HCT116 (cell line): ENCODE data around the gene TH. TPM values are rescaled to one million over a fixed set of nuclear protein-coding genes. Genes with fewer than 3 reads are reported as not detected.

Experiments
- ATAC-seq: fragments of 200-7000 bp; cut with Tn5 transposase; 2 replicates; pipeline ENCODE4 v1.9.1; 2020; ENCODE audit warnings: mild to moderate bottlenecking, moderate library complexity
- BruUV-seq: library from RNA; stranded (reverse); fragments of 400-500 nt; replicated peaks from 2 replicates; lab custom pipeline; 2021; lab: Mats Ljungman, UMichigan
- CTCF ChIA-PET: fragments of 300-600 bp; sonication (Branson Sonifier 250); formaldehyde crosslinking; loops from one replicate; lab custom pipeline; 2021; ENCODE audit warnings: antibody characterized with exemption; lab: Charles Lee
- POLR2A ChIA-PET: fragments of 300-600, 350-600 bp; sonication (Branson Sonifier 250); formaldehyde crosslinking; loops from one replicate; lab custom pipeline; 2021; ENCODE audit warnings: antibody characterized with exemption; lab: Charles Lee
- RAD21 ChIA-PET, 2 experiments: fragments of 300-600 bp; sonication (Branson Sonifier 250); formaldehyde crosslinking; loops; one replicate each; lab custom pipeline; 2023; ENCODE audit warnings: low total read pairs in 2 of 2; ENCODE audit not compliant: uncharacterized antibody in 2 of 2, unreplicated experiment in 2 of 2, low non-redundant PET in 1 of 2; lab: Charles Lee
- DNase-seq: peaks from one replicate; pipeline ENCODE4 v3.0.0-alpha.2; 2010; ENCODE audit warnings: low read depth, low spot score
- H2AFZ ChIP-seq: fragments of 200-600 bp; shearing (Covaris generic), sonication (generic); 2 replicates; pipeline ENCODE4 v1.6.1; 2017; ENCODE audit warnings: low read depth, mixed run types, mixed read lengths, antibody characterized with exemption, low read length; ENCODE audit not compliant: poor library complexity, severe bottlenecking
- H3K27ac ChIP-seq: 2 replicates; pipeline ENCODE4 v1.5.1; 2012; ENCODE audit warnings: low read depth, low read length
- H3K27me3 ChIP-seq: fragments of 200-600 bp; sonication (generic); 2 replicates; pipeline ENCODE4 v1.6.1; 2016; ENCODE audit warnings: mixed run types, low read length, mixed read lengths; ENCODE audit not compliant: insufficient read depth
- H3K36me3 ChIP-seq, 2 experiments: fragments of 200-500 bp in 1 of 2; fragments of 200-600 bp in 1 of 2; sonication (Bioruptor generic) in 1 of 2; sonication (generic) in 1 of 2; 2 replicates each; pipeline versions ENCODE4 v1.5.1 to v1.6.1; 2014 to 2016; ENCODE audit warnings: low read length in 2 of 2, inconsistent platforms in 1 of 2, mixed read lengths in 1 of 2, mixed run types in 1 of 2; ENCODE audit not compliant: insufficient read depth in 2 of 2, control insufficient read depth in 1 of 2
- H3K4me1 ChIP-seq, 2 experiments: fragments of 200-600 bp in 1 of 2; sonication (generic) in 1 of 2; 2 replicates each; pipeline versions ENCODE4 v1.5.1 to v1.6.1; 2012 to 2017; ENCODE audit warnings: low read length in 2 of 2, inconsistent platforms in 1 of 2, mild to moderate bottlenecking in 1 of 2, mixed read lengths in 1 of 2, mixed run types in 1 of 2, moderate library complexity in 1 of 2; ENCODE audit not compliant: insufficient read depth in 2 of 2, control insufficient read depth in 1 of 2
- H3K4me2 ChIP-seq: fragments of 200-600 bp; sonication (generic); 2 replicates; pipeline ENCODE4 v1.6.1; 2017; ENCODE audit warnings: mixed run types, low read length, mixed read lengths
- H3K4me3 ChIP-seq, 2 experiments: fragments of 200-600 bp in 1 of 2; sonication (generic) in 1 of 2; replicated peaks in 1 of 2; 2 replicates each; pipeline ENCODE4 v1.5.1; 2011 to 2016; ENCODE audit warnings: low read length in 2 of 2, control low read depth in 1 of 2, low read depth in 1 of 2, mild to moderate bottlenecking in 1 of 2, mixed read lengths in 1 of 2, mixed run types in 1 of 2
- H3K79me2 ChIP-seq: fragments of 200-600 bp; sonication (generic); 2 replicates; pipeline ENCODE4 v1.6.1; 2017; ENCODE audit warnings: mild to moderate bottlenecking, mixed run types, low read length, moderate library complexity, mixed read lengths; ENCODE audit not compliant: insufficient read depth
- H3K9ac ChIP-seq: fragments of 200-600 bp; sonication (generic); 2 replicates; pipeline ENCODE4 v1.6.1; 2016; ENCODE audit warnings: low read length, mixed read lengths
- H3K9me2 ChIP-seq: fragments of 200-600 bp; sonication (generic), shearing (Covaris generic); 2 replicates; pipeline ENCODE4 v1.6.1; 2017; ENCODE audit warnings: mixed run types, mild to moderate bottlenecking, moderate library complexity; ENCODE audit not compliant: insufficient read depth
- H3K9me3 ChIP-seq, 2 experiments: fragments of 200-500 bp in 1 of 2; fragments of 200-600 bp in 1 of 2; sonication (Bioruptor generic) in 1 of 2; sonication (generic) in 1 of 2; 2 replicates each; pipeline ENCODE4 v1.6.1; 2014 to 2017; ENCODE audit warnings: low read length in 2 of 2, mixed read lengths in 2 of 2, inconsistent platforms in 1 of 2, low read depth in 1 of 2, mild to moderate bottlenecking in 1 of 2, mixed run types in 1 of 2, moderate library complexity in 1 of 2; ENCODE audit not compliant: control insufficient read depth in 1 of 2, insufficient read depth in 1 of 2
- H4K20me1 ChIP-seq: fragments of 200-600 bp; sonication (generic), shearing (Covaris generic); 2 replicates; pipeline ENCODE4 v1.6.1; 2017; ENCODE audit warnings: mixed run types, mild to moderate bottlenecking, moderate library complexity; ENCODE audit not compliant: insufficient read depth
- ATF3 ChIP-seq: IDR thresholded peaks from 2 replicates; pipeline ENCODE4 v1.6.1; 2012
- CBX3 ChIP-seq: IDR thresholded peaks from 2 replicates; pipeline ENCODE4 v1.6.1; 2012; ENCODE audit warnings: low read depth
- CTCF ChIP-seq, 3 experiments: fragments of 200-600 bp in 1 of 3; sonication (generic) in 1 of 3; IDR thresholded peaks in 2 of 3; conservative IDR thresholded peaks in 1 of 3; 2 replicates each; pipeline ENCODE4 v1.5.1; 2012 to 2017; ENCODE audit warnings: low read depth in 2 of 3, low read length in 2 of 3, antibody characterized with exemption in 1 of 3, borderline replicate concordance in 1 of 3, control low read depth in 1 of 3, mild to moderate bottlenecking in 1 of 3, mixed read lengths in 1 of 3, mixed run types in 1 of 3, moderate library complexity in 1 of 3; ENCODE audit not compliant: insufficient read depth in 1 of 3
- EGR1 ChIP-seq: IDR thresholded peaks from 2 replicates; pipeline ENCODE4 v1.6.1; 2012; ENCODE audit warnings: low read depth
- ELF1 ChIP-seq: IDR thresholded peaks from 2 replicates; pipeline ENCODE4 v1.6.1; 2012; ENCODE audit warnings: low read depth, borderline replicate concordance
- EZH2 ChIP-seq: fragments of 200-600 bp; sonication (generic); IDR thresholded peaks from 2 replicates; pipeline ENCODE4 v1.6.1; 2017; ENCODE audit warnings: antibody characterized with exemption, mixed run types
- EZH2phosphoT487 ChIP-seq: fragments of 200-600 bp; IDR thresholded peaks from 2 replicates; pipeline ENCODE4 v1.6.1; 2018; ENCODE audit warnings: antibody characterized with exemption, borderline replicate concordance
- JUND ChIP-seq: IDR thresholded peaks from 2 replicates; pipeline ENCODE4 v1.6.1; 2012
- MAX ChIP-seq: IDR thresholded peaks from 2 replicates; pipeline ENCODE4 v1.6.1; 2012
- POLR2AphosphoS5 ChIP-seq: IDR thresholded peaks from 2 replicates; pipeline ENCODE4 v1.6.1; 2011; ENCODE audit warnings: mild to moderate bottlenecking, low read depth, low read length, moderate library complexity
- RAD21 ChIP-seq: IDR thresholded peaks from 2 replicates; pipeline ENCODE4 v1.6.1; 2012; ENCODE audit warnings: low read depth, mild to moderate bottlenecking
- SIN3A ChIP-seq: IDR thresholded peaks from 2 replicates; pipeline ENCODE4 v1.6.1; 2012; ENCODE audit warnings: low read depth
- SP1 ChIP-seq: IDR thresholded peaks from 2 replicates; pipeline ENCODE4 v1.6.1; 2012; ENCODE audit warnings: low read depth
- SRF ChIP-seq: IDR thresholded peaks from 2 replicates; pipeline ENCODE4 v1.6.1; 2012; ENCODE audit warnings: low read depth
- TCF7L2 ChIP-seq: IDR thresholded peaks from 2 replicates; pipeline ENCODE4 v1.7.0; 2011; ENCODE audit warnings: borderline replicate concordance, inconsistent platforms; ENCODE audit not compliant: insufficient read depth, insufficient read length; ENCODE audit errors: extremely low read depth
- YY1 ChIP-seq: IDR thresholded peaks from 2 replicates; pipeline ENCODE4 v1.6.1; 2011; ENCODE audit warnings: low read length, low read depth, moderate library complexity, mild to moderate bottlenecking; ENCODE audit not compliant: insufficient replicate concordance; ENCODE audit errors: extremely low read depth
- ZFX ChIP-seq: fragments of 450-650 bp; IDR thresholded peaks from 2 replicates; pipeline ENCODE4 v1.6.1; 2017
- intact Hi-C: fragments of 100-400 bp; cut with micrococcal nuclease; formaldehyde crosslinking; loops from 2 replicates; pipeline ENCODE4 v1.10.0; 2022
- total RNA-seq: library from RNA; stranded (reverse); gene quantifications from one replicate; pipeline ENCODE4 v1.2.1, GENCODE V29; 2021; ENCODE audit not compliant: unreplicated experiment

Gene TH
- total RNA-seq, 1 experiment from 2014 or later: not detected

GRCh38 chr11:2137202-2138067 is 34.2 kb downstream of the TH start:
- H4K20me1 ChIP-seq: no peaks in the 10 kb centered on the region
- CTCF ChIA-PET: interaction anchor here (0.6 to 1.2 kb wide), 3 partner anchors 13 to 485 kb away, joined by 3 to 16 read pairs (median 4); no protein-coding TSS in a partner anchor
- H3K27me3 ChIP-seq: no peaks in the 10 kb centered on the region
- no peaks in the 10 kb centered on the region for H3K9me3 ChIP-seq
- RAD21 ChIA-PET: no interaction called here
- H3K9me2 ChIP-seq: no peaks in the 10 kb centered on the region
- intact Hi-C loops: loop anchor here (5.0 kb wide), 1 partner anchor 50 kb away; no protein-coding TSS in a partner anchor
- no peak for TF ChIP-seq YY1
- no peak for TF ChIP-seq EGR1
- no peak for TF ChIP-seq RAD21
- peak; percentile 27; the same call in 1 of the 2 replicates for TF ChIP-seq ZFX
- no peak for TF ChIP-seq ELF1
- no peak for TF ChIP-seq SP1
- TF ChIP-seq ATF3: no peak
- H3K9ac ChIP-seq: peak overlapping the region; percentile 39
- DNase-seq: peak; percentile 36
- H3K4me3 ChIP-seq: peak overlapping the region; percentile 48 to 60
- H3K36me3 ChIP-seq: no peaks in the 10 kb centered on the region
- no peak overlapping the region for H2AFZ ChIP-seq
- H3K4me2 ChIP-seq: peak overlapping the region; percentile 96
- BruUV-seq: no TSS peak
- H3K4me1 ChIP-seq: peaks cover 0 to 17% of the 10 kb centered on the region in 2 experiments; a peak in 2 of 4 replicates
- POLR2A ChIA-PET: interaction anchor here (0.7 kb wide), 1 partner anchor 12 kb away, joined by 3 read pairs; no protein-coding TSS in a partner anchor
- ATAC-seq: peak; percentile 83
- no peaks in the 10 kb centered on the region for H3K79me2 ChIP-seq
- H3K27ac ChIP-seq: peak overlapping the region; percentile 18; the same call in 1 of the 2 replicates

GRCh38 chr11:2136952-2137201 is 34.7 kb downstream of the TH start:
- no peak overlapping the region for H3K27ac ChIP-seq
- POLR2A ChIA-PET: interaction anchor here (0.7 kb wide), 1 partner anchor 12 kb away, joined by 3 read pairs; no protein-coding TSS in a partner anchor
- CTCF ChIA-PET: interaction anchor here (1.0 to 1.2 kb wide), 2 partner anchors 14 to 484 kb away, joined by 4 to 16 read pairs; no protein-coding TSS in a partner anchor
- RAD21 ChIA-PET: no interaction called here
- peaks cover 0 to 16% of the 10 kb centered on the region in 2 experiments; a peak in 2 of 4 replicates for H3K4me1 ChIP-seq
- intact Hi-C loops: loop anchor here (5.0 kb wide), 1 partner anchor 50 kb away; no protein-coding TSS in a partner anchor
- no peaks in the 10 kb centered on the region for H4K20me1 ChIP-seq
- BruUV-seq: no TSS peak
- DNase-seq: no peak
- H3K4me2 ChIP-seq: peak overlapping the region; percentile 96
- ATAC-seq: peak; percentile 2; the same call in 1 of the 2 replicates
- H3K79me2 ChIP-seq: no peaks in the 10 kb centered on the region
- no peak overlapping the region for H2AFZ ChIP-seq
- H3K36me3 ChIP-seq: no peaks in the 10 kb centered on the region
- H3K9me2 ChIP-seq: no peaks in the 10 kb centered on the region
- H3K9me3 ChIP-seq: no peaks in the 10 kb centered on the region
- H3K27me3 ChIP-seq: no peaks in the 10 kb centered on the region
- H3K9ac ChIP-seq: no peak overlapping the region
- H3K4me3 ChIP-seq: peak overlapping the region in 1 of 2 experiments; percentile 60; a peak in 1 of 4 replicates
- no peak for TF ChIP-seq TCF7L2
- no peak for TF ChIP-seq SIN3A
- TF ChIP-seq CTCF (IDR thresholded peaks at IDR 0.05 in 2 of 3, conservative IDR thresholded peaks at IDR 0.05 in 1 of 3; ENCODE audit: borderline replicate concordance in 1 of 3, insufficient read depth in 1 of 3, low read depth in 2 of 3, low read length in 2 of 3): no peak
- no peak for TF ChIP-seq JUND
- no peak for TF ChIP-seq YY1
- no peak for TF ChIP-seq MAX
- TF ChIP-seq POLR2AphosphoS5: no peak
- no peak for TF ChIP-seq SRF
- TF ChIP-seq CBX3: no peak
- no peak for TF ChIP-seq RAD21
- TF ChIP-seq ELF1: no peak
- no peak for TF ChIP-seq EZH2phosphoT487
- no peak for TF ChIP-seq EZH2
- no peak for TF ChIP-seq ATF3
